ENCODE data around the gene RAB36.

The RAB36 gene

DNA sequence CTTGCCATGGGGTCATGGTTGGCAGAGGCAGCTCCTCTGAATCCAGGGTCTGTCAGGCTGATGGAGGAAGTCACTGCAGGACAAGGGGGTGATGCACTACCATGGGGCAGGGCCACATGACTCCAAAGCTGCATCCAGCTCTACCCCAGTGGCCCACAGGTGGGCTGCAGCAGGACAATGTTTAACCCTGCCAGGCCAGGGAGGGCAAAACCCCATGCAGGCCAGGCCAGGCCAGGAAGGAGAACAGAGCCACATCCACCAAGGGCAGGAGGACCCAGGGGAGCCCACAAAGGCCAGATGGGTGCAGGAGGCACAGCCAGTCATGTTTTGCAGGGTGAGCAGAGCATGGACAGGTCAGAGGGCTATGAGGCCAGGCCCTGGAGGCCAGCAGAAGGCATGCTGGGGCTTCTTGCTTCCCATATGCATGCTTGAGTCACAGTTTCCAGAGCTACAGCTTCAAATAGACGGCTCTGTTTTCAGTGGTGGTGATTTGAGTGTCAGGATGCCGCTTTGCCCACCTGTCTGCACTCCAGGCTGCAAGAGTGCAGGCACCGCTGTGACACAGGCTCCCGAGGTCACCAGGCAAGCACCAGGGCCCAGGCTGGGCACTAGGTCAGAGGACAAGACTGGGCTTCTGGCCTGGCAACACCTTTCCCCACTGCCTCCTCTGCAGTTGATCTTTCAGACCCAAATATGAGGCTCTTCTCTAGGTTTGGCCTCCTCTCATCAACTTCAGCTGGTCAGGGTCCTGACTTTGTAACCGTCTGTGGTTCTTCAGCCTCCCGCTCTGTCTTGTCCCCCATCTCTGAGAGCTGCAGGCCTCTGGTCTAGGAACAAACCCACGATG, 26.4 kb upstream of the RAB36 start:
- TF ChIP-seq, protein P1, sequence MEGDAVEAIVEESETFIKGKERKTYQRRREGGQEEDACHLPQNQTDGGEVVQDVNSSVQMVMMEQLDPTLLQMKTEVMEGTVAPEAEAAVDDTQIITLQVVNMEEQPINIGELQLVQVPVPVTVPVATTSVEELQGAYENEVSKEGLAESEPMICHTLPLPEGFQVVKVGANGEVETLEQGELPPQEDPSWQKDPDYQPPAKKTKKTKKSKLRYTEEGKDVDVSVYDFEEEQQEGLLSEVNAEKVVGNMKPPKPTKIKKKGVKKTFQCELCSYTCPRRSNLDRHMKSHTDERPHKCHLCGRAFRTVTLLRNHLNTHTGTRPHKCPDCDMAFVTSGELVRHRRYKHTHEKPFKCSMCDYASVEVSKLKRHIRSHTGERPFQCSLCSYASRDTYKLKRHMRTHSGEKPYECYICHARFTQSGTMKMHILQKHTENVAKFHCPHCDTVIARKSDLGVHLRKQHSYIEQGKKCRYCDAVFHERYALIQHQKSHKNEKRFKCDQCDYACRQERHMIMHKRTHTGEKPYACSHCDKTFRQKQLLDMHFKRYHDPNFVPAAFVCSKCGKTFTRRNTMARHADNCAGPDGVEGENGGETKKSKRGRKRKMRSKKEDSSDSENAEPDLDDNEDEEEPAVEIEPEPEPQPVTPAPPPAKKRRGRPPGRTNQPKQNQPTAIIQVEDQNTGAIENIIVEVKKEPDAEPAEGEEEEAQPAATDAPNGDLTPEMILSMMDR (IDR thresholded peaks at IDR 0.05; ENCODE audit: borderline replicate concordance, insufficient read depth, low read depth, low read length) = no peak

DNA sequence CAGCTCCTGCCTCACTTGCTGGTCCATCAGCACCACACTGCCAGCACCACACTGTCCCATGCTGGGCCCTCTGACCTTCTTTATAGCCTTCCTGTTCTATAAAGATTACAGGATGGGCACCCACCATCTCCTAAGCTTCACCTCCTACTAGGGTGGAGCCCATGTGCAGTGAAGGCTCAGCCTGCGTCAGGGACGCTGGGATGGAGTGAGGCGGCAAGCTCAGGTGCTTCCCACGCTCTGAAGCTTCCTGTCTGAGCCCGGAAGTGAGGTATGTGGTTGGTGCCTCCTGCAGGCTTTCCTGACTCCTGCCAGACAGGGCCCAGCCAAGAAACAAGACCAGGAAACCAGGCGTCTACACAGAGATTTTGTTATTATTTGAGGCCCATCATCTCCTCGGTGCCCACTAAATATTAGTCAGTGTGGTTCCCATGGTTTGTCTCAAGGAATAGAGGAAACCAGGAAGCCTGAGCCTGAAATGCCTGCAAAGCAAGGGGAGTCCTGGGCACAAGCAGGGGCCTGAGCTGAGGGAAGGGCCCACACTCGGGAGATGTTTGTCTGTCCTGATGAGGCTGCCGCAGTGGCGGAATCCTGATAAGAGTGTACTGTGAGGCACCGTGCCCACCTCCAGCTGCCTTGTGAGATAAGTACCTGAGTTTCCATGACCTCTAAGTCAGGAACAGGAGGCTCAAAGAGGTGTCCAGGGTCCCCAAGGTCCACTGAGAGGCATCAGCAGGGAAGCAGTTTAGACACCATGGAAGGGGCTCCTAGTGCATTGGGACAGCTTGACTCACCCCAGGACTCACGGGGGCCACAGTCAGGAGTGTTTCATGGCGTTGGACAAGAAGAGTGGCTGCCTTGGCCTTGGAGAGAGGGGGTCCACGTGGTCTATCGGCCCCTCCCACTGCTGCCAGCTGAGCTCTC, 25.5 kb upstream of the RAB36 start:
- H3K4me3 ChIP-seq (ENCODE audit: low read depth, low read length) = no peak overlapping the region
- TF ChIP-seq, protein P1 (IDR thresholded peaks at IDR 0.05; ENCODE audit: borderline replicate concordance, insufficient read depth, low read depth, low read length) = no peak

More for the DNA sequence above, 26.4 kb upstream of the RAB36 start:
- H3K4me3 ChIP-seq (ENCODE audit: low read depth, low read length) = no peak overlapping the region

DNA sequence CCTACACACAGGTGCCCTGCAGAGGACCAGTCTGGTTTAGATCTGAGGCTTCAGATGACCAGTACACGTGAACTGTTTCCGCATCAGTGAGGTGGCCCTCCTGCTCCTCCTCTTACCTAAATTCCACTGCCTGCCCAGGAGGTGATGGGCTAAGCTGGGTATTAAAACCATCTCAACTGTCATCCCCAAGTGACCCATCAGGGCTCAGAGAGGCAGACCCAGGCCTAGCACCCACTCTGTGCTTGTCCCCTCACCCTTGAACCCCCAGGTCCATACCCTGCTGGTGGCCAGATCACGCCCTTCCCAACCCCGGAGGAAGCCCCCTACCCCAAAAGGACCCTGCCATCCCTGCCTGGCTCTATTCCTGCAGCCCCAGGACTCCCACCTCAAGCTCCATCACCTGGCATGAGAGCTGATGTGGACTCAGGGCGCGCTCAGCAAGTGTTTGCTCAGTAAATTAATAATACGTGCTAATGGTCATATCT, 24.8 kb upstream of the RAB36 start:
- TF ChIP-seq, protein P1 (IDR thresholded peaks at IDR 0.05; ENCODE audit: borderline replicate concordance, insufficient read depth, low read depth, low read length) = no peak
- no peak overlapping the region for H3K4me3 ChIP-seq (ENCODE audit: low read depth, low read length)

DNA sequence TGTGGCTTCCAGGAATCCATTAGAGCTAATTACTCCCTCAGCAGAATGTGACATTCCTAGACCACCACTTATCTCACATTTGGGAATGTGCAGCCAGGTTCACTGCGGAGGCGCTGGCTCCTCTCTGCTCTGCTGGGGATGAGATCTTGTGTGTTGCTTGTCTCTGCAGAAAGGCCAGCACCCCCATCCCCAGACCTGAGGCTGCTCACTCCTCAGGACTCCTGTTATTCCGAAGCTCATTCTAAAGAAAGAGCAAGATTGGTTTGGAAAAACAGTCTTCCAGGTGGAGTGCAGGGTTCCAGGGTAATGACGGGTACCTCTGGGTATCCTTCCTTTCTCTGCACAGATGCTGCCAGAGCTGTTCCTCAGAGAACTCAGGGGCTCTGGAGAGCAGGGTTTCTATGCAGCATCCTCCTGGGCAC, 24.3 kb upstream of the RAB36 start:
- TF ChIP-seq, protein P1 (IDR thresholded peaks at IDR 0.05; ENCODE audit: borderline replicate concordance, insufficient read depth, low read depth, low read length) = no peak
- no peak overlapping the region for H3K4me3 ChIP-seq (ENCODE audit: low read depth, low read length)

DNA sequence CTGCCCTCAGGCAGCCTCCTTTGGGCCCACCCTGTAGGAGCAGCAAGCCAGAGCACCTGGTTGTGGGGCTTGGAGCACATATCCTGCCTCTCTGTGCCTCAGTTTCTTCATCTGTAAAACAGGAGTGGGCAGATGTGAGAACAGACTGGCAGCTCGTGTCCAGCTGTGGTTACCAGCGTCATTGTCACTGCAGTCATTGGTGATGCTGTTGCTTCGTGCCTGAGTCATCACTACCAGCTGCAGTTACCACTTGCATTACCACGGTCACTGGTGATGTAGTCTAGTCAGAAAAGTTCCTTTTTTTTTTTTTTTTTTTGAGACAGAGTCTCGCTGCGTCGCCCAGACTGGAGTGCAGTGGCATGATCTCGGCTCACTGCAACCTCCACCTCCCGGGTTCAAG, 23.9 kb upstream of the RAB36 start:
- no peak overlapping the region for H3K4me3 ChIP-seq (ENCODE audit: low read depth, low read length)
- TF ChIP-seq, protein P1 (IDR thresholded peaks at IDR 0.05; ENCODE audit: borderline replicate concordance, insufficient read depth, low read depth, low read length) = no peak

DNA sequence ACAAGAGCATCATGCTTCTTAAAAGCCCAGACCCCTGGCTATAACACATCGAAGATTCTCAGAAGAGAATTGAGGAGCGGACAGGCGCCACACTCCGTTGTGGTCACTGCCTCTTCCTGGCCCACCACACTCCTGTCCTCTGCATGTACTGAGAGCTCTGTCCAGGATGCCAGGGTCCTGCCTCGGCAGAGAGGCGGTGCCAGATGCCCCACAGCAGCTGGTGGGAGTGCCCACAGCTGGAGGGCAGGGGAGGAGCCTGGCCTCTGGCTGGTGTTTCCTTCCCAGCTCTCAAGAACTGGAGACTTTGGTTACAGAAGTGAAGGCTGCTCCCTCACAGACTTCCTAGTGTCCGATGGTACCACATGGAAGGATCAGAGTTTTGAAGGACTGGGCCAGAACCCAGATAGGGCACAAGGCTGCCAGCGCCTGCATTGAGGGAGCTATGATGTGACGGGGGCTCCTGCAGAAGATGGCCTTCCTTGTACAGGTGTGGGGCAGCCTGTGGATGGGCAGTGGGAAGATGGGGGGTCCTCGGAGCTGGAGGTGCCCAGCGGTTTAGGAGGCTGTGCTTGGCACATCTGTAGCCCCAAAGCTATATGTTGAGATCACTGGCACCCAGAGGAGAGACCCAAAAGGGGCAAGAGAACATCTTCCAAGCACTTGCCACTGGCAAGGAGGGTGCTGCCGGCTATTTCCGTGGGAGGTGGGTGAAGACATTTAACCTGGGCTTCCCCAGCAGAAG, 22.9 kb upstream of the RAB36 start:
- TF ChIP-seq, protein P1 (IDR thresholded peaks at IDR 0.05; ENCODE audit: borderline replicate concordance, insufficient read depth, low read depth, low read length) = no peak
- H3K4me3 ChIP-seq (ENCODE audit: low read depth, low read length) = no peak overlapping the region
